Right lobe of liver (tissue), 4 donors: ENCODE results near the gene SPTLC2.

Experiments
- POLR2A ChIP-seq: fragments of 450-650 bp; IDR thresholded peaks from one replicate; pipeline ENCODE4 v1.6.1; 2017; ENCODE audit warnings: antibody characterized with exemption, mild to moderate bottlenecking
- TF ChIP-seq, protein P1 (sequence below), 4 donors: fragments of 200-600 bp in 3 of 4; fragments of 450-650 bp in 1 of 4; IDR thresholded peaks; one replicate each; pipeline versions ENCODE4 v1.5.1 to v1.8.0; 2016 to 2022; ENCODE audit warnings: antibody characterized with exemption in 4 of 4, mild to moderate bottlenecking in 2 of 4
- donor health status: DM: no; HTN: no; CAD: no.
- donor health status: DM: no; HTN: no; CAD: no.
- donor health status: DM: no; HTN: yes; CAD: no.

DNA sequence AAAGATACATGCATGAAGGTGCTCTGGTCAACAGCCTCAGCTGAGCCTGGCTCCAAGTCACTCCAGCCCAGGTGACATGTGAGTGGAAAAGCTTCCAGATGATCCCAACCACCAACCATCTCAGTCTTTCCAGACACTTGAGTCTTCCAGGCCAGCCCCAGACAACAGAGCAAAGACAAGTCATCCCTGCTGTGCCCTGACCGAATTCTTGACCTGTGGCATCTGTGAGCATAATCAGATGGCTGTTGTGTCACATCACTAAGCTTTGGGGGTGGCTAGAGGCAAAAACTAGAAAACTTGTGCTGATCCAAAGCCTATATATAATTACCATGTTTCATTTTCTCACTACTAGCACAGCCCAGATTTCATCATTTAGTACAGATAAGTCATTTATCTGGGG is 67.0 kb downstream of the SPTLC2 start:
- TF ChIP-seq, protein P1, sequence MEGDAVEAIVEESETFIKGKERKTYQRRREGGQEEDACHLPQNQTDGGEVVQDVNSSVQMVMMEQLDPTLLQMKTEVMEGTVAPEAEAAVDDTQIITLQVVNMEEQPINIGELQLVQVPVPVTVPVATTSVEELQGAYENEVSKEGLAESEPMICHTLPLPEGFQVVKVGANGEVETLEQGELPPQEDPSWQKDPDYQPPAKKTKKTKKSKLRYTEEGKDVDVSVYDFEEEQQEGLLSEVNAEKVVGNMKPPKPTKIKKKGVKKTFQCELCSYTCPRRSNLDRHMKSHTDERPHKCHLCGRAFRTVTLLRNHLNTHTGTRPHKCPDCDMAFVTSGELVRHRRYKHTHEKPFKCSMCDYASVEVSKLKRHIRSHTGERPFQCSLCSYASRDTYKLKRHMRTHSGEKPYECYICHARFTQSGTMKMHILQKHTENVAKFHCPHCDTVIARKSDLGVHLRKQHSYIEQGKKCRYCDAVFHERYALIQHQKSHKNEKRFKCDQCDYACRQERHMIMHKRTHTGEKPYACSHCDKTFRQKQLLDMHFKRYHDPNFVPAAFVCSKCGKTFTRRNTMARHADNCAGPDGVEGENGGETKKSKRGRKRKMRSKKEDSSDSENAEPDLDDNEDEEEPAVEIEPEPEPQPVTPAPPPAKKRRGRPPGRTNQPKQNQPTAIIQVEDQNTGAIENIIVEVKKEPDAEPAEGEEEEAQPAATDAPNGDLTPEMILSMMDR (IDR thresholded peaks at IDR 0.05) = no peak
- no peak for TF ChIP-seq POLR2A
